Activated B cell treated with CpG ODN at 0.5 μM for 24 hours (primary cell): Measurements from ENCODE around the gene DEFB114. TPM values are rescaled to one million over a fixed set of nuclear protein-coding genes. Genes with fewer than 3 reads are reported as not detected.

ENCODE experiments used
- ATAC-seq: fragments of 200-7000 bp; cut with Tn5 transposase; one replicate; pipeline ENCODE4 v1.10.0; 2021; ENCODE audit warnings: low read depth, mild to moderate bottlenecking, moderate library complexity
- CTCF ChIA-PET: fragments of 350-600 bp; sonication (Branson Sonifier 250); formaldehyde crosslinking; loops from one replicate; lab custom pipeline; 2021; ENCODE audit warnings: antibody characterized with exemption; lab: Charles Lee
- POLR2A ChIA-PET: fragments of 350-600 bp; sonication (Branson Sonifier 250); formaldehyde crosslinking; loops from one replicate; lab custom pipeline; 2021; ENCODE audit warnings: antibody characterized with exemption; lab: Charles Lee
- DNase-seq: peaks from one replicate; pipeline ENCODE4 v3.0.0; 2022
- H3K27ac Mint-ChIP-seq: one replicate; pipeline ENCODE4 v1.8.0; 2020; ENCODE audit warnings: mixed read lengths
- H3K27me3 Mint-ChIP-seq: one replicate; pipeline ENCODE4 v1.8.0; 2021; ENCODE audit warnings: mixed read lengths
- H3K36me3 Mint-ChIP-seq: one replicate; pipeline ENCODE4 v1.8.0; 2021; ENCODE audit warnings: low read depth, mixed read lengths
- H3K4me1 Mint-ChIP-seq: one replicate; pipeline ENCODE4 v1.8.0; 2021; ENCODE audit warnings: mixed read lengths
- H3K4me3 Mint-ChIP-seq: one replicate; pipeline ENCODE4 v1.8.0; 2020; ENCODE audit warnings: mild to moderate bottlenecking, mixed read lengths
- H3K9me3 Mint-ChIP-seq: one replicate; pipeline ENCODE4 v1.8.0; 2020; ENCODE audit warnings: mixed read lengths
- CTCF ChIP-seq: fragments of 200-600 bp; IDR thresholded peaks from one replicate; pipeline ENCODE4 v1.8.0; 2022; ENCODE audit warnings: antibody characterized with exemption, mild to moderate bottlenecking
- intact Hi-C: fragments of 100-400 bp; cut with micrococcal nuclease; formaldehyde crosslinking; loops from one replicate; pipeline ENCODE4 v1.15.1; 2024
- total RNA-seq: library from RNA; stranded (reverse); gene quantifications from 2 replicates; pipeline ENCODE4 v1.2.3, GENCODE V29; 2022

The DEFB114 gene
- total RNA-seq, 1 donor from 2014 or later = not detected

GRCh38 chr6:49978332-49979226 is 14.6 kb upstream of the DEFB114 start:
- ChIA-PET POLR2A (no interaction called here), CTCF (no interaction called here)
- no peak for DNase-seq

DNA sequence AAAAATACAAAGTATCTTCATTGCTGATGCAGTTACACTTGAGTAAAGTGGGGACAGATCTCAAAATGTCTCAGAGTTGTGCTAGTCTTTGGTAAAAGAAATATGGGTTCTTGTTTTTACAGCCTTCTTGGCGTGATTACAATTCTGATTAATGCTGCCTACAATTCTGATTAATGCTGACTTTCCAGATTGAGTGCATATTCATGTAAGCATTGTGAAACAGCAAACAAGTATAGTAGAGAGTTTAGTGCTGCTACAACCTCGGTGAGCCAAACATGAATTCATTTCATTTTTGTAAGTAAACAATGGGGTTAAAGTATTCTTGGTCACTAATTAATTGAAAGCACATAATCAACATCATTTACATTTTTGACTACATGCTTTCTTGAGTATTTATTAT is 5.6 kb upstream of the DEFB114 start, which contains the start of gene DEFB113:
TSS of gene DEFB113 (minus strand) at position 21 of the 400 bp plus-strand sequence. CDS start at position 21, 0 bp downstream.
- no peak for DNase-seq
- intact Hi-C loops = no loop called here
- H3K27ac Mint-ChIP-seq = no peak within 1 kb of the TSS
- H3K4me1 Mint-ChIP-seq = no peaks in the 10 kb centered on the region
- ChIA-PET POLR2A (interaction anchor here (0.6 kb wide), 1 partner anchor 131 kb away, joined by 3 read pairs; no protein-coding TSS in a partner anchor), CTCF (no interaction called here)
- H3K36me3 Mint-ChIP-seq = no peaks in the 10 kb centered on the region
- no peak for ATAC-seq
- no peaks in the 10 kb centered on the region for H3K9me3 Mint-ChIP-seq
- H3K27me3 Mint-ChIP-seq = no peaks in the 10 kb centered on the region
- TF ChIP-seq CTCF = no peak
- H3K4me3 Mint-ChIP-seq = no peak within 1 kb of the TSS

More at GRCh38 chr6:49978332-49979226, 14.6 kb upstream of the DEFB114 start:
- Mint-ChIP-seq H3K27me3 (no peaks in the 10 kb centered on the region), H3K4me3 (no peak overlapping the region), H3K4me1 (no peaks in the 10 kb centered on the region), H3K27ac (no peak overlapping the region), H3K36me3 (no peaks in the 10 kb centered on the region), H3K9me3 (no peaks in the 10 kb centered on the region)
- intact Hi-C loops = no loop called here
- no peak for TF ChIP-seq CTCF
- no peak for ATAC-seq

DNA sequence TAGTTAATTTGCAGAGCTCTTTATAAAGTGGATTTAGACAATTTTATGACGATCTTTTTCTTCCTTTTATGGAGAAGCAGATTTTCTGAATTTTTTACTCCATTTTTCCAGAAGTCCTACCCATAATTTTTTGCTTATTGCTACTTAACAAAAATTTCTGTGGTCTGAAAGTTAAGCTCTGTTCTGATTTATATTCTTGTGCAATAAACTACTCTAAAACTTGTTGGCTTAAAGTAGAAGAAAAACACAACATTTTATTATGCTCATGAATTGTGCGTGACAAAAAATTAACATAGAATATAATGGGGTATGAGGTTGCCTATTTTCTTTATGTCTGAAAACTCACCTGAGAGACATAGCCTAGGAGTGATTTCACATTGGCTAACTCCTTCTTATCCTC is 2.9 kb upstream of the DEFB114 start:
- Mint-ChIP-seq H3K27ac (no peak overlapping the region), H3K4me3 (no peak overlapping the region), H3K9me3 (peaks cover 1% of the 10 kb centered on the region), H3K36me3 (no peaks in the 10 kb centered on the region), H3K4me1 (no peaks in the 10 kb centered on the region), H3K27me3 (no peaks in the 10 kb centered on the region)
- ATAC-seq (no peak), DNase-seq (no peak)
- TF ChIP-seq CTCF = no peak
- CTCF ChIA-PET = no interaction called here
- POLR2A ChIA-PET = no interaction called here
- intact Hi-C loops = no loop called here

DNA sequence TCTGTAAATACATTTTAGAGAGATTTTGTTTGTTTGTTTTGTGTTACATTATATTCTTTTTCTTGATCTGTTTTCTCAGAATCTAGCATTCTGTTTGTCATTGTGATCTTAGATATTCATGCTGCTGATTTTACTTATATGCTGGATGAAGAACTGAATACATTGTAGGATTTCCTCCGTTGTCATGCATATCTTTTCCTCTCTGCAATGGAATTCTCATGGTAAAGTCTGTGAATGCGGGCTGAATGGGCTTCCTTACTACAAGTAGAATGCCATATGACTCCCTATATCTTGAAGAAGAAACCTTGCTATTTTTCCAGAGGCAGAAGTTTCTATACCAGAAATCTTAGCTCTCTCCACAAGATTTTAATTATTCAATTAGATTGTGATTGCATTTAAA is 2.4 kb upstream of the DEFB114 start:
- DNase-seq (no peak), ATAC-seq (no peak)
- no peak for TF ChIP-seq CTCF
- POLR2A ChIA-PET = no interaction called here
- intact Hi-C loops = no loop called here
- Mint-ChIP-seq H3K4me3 (no peak overlapping the region), H3K4me1 (no peaks in the 10 kb centered on the region), H3K27ac (no peak overlapping the region), H3K27me3 (no peaks in the 10 kb centered on the region), H3K9me3 (peaks cover 2% of the 10 kb centered on the region), H3K36me3 (no peaks in the 10 kb centered on the region)
- CTCF ChIA-PET = no interaction called here

- Mint-ChIP-seq H3K36me3 (no peaks in the 10 kb centered on the region), H3K4me1 (no peaks in the 10 kb centered on the region), H3K4me3 (no peak overlapping the region), H3K27ac (no peak overlapping the region), H3K9me3 (peaks cover 8% of the 10 kb centered on the region), H3K27me3 (no peaks in the 10 kb centered on the region)
- TF ChIP-seq CTCF = no peak
- DNase-seq (no peak), ATAC-seq (no peak)
- POLR2A ChIA-PET = no interaction called here
- intact Hi-C loops = no loop called here
- CTCF ChIA-PET = no interaction called here
Observed at GRCh38 chr6:49958180-49958579, 5.8 kb downstream of the DEFB114 start.
